ENCODE data around the gene GRB2. TPM values are rescaled to one million over a fixed set of nuclear protein-coding genes. Genes with fewer than 3 reads are reported as not detected.
"Not testable (repeated sequence)": the region's sequence is repeated elsewhere in the genome, so short reads cannot be mapped to it uniquely, and the experiment has no call there.

The GRB2 gene
- total RNA-seq, 1 donor from 2014 or later: 181 TPM

GRCh38 chr17:75307957-75308731, 97.3 kb downstream of the GRB2 start:
- H3K4me3 ChIP-seq: no peak overlapping the region
- no peaks in the 10 kb centered on the region for H3K9me3 ChIP-seq
- intact Hi-C loops (cut with DNase I): no loop called here
- H3K27ac ChIP-seq: peak overlapping the region; percentile 77
- DNase-seq (no peak), ATAC-seq (no peak)
- peaks cover 20% of the 10 kb centered on the region for H3K4me1 ChIP-seq
- H3K36me3 ChIP-seq: no peaks in the 10 kb centered on the region
- TF ChIP-seq CTCF (IDR thresholded peaks at IDR 0.05): no peak
- no peaks in the 10 kb centered on the region for H3K27me3 ChIP-seq (ENCODE audit: low read depth)

GRCh38 chr17:75301502-75302206, 103.8 kb downstream of the GRB2 start:
- peak overlapping the region; percentile 46 for H3K27ac ChIP-seq
- DNase-seq (peak; percentile 65), ATAC-seq (peak; percentile 68 to 73)

GRCh38 chr17:75301049-75301448, 104.4 kb downstream of the GRB2 start:
- H3K27me3 ChIP-seq (ENCODE audit: low read depth): no peaks in the 10 kb centered on the region
- intact Hi-C loops (cut with DNase I): no loop called here
- H3K9me3 ChIP-seq: no peaks in the 10 kb centered on the region
- TF ChIP-seq CTCF (IDR thresholded peaks at IDR 0.05): no peak
- DNase-seq (no peak), ATAC-seq (peak; percentile 55 to 60)
- H3K4me3 ChIP-seq: no peak overlapping the region
- H3K36me3 ChIP-seq: no peaks in the 10 kb centered on the region
- peak overlapping the region; percentile 46 for H3K27ac ChIP-seq
- peaks cover 17% of the 10 kb centered on the region for H3K4me1 ChIP-seq

More at GRCh38 chr17:75301502-75302206, 103.8 kb downstream of the GRB2 start:
- Histone ChIP-seq H3K27me3 (ENCODE audit: low read depth) (no peaks in the 10 kb centered on the region), H3K36me3 (no peaks in the 10 kb centered on the region), H3K4me3 (no peak overlapping the region), H3K9me3 (no peaks in the 10 kb centered on the region), H3K4me1 (peaks cover 12% of the 10 kb centered on the region)
- TF ChIP-seq CTCF (IDR thresholded peaks at IDR 0.05): no peak
- intact Hi-C loops (cut with DNase I): no loop called here

GRCh38 chr17:75300280-75300679, 105.2 kb downstream of the GRB2 start:
- no peak overlapping the region for H3K27ac ChIP-seq
- no peaks in the 10 kb centered on the region for H3K36me3 ChIP-seq
- intact Hi-C loops (cut with DNase I): no loop called here
- no peak for TF ChIP-seq CTCF (IDR thresholded peaks at IDR 0.05)
- DNase-seq: no peak
- H3K4me1 ChIP-seq: peaks cover 19% of the 10 kb centered on the region
- no peaks in the 10 kb centered on the region for H3K9me3 ChIP-seq
- H3K4me3 ChIP-seq: no peak overlapping the region
- no peak for ATAC-seq
- no peaks in the 10 kb centered on the region for H3K27me3 ChIP-seq (ENCODE audit: low read depth)

GRCh38 chr17:75295201-75296158, 110.0 kb downstream of the GRB2 start:
- no peak for TF ChIP-seq CTCF (IDR thresholded peaks at IDR 0.05)
- peak overlapping the region; percentile 79 for H3K27ac ChIP-seq
- H3K4me3 ChIP-seq: no peak overlapping the region
- H3K4me1 ChIP-seq: peaks cover 19% of the 10 kb centered on the region
- intact Hi-C loops (cut with DNase I): no loop called here
- no peaks in the 10 kb centered on the region for H3K9me3 ChIP-seq
- DNase-seq: no peak
- H3K36me3 ChIP-seq: no peaks in the 10 kb centered on the region
- ATAC-seq: peak; percentile 82 to 83
- no peaks in the 10 kb centered on the region for H3K27me3 ChIP-seq (ENCODE audit: low read depth)

- H3K9me3 ChIP-seq; ATAC-seq; intact Hi-C loops (cut with DNase I); H3K4me3 ChIP-seq; H3K27me3 ChIP-seq (ENCODE audit: low read depth); H3K36me3 ChIP-seq: not testable (repeated sequence)
- H3K4me1 ChIP-seq: peaks cover 26% of the 10 kb centered on the region
- H3K27ac ChIP-seq: peak overlapping the region; percentile 57
- peak; percentile 86 for DNase-seq
Measured at GRCh38 chr17:75292810-75293448, 112.5 kb downstream of the GRB2 start.
